MM.1S (cell line): Measurements from ENCODE around the gene S100A8.

Experiments
- DNase-seq: peaks from one replicate; pipeline ENCODE4 v3.0.0-alpha.2; 2015
- H2AFZ ChIP-seq: fragments of 300-600 bp; sonication (generic); 2 replicates; pipeline ENCODE4 v1.6.0; 2016; ENCODE audit warnings: antibody characterized with exemption, low read length
- H3F3A ChIP-seq: fragments of 300-600 bp; sonication (generic); 2 replicates; pipeline ENCODE4 v1.6.1; 2016; ENCODE audit warnings: mild to moderate bottlenecking, antibody characterized with exemption, low read length, moderate library complexity, mixed read lengths; ENCODE audit not compliant: insufficient read depth
- H3K27ac ChIP-seq: fragments of 300-600 bp; sonication (generic); 2 replicates; pipeline ENCODE4 v1.5.1; 2016; ENCODE audit warnings: mild to moderate bottlenecking, low read length
- H3K27me3 ChIP-seq: fragments of 300-600 bp; sonication (generic); replicated peaks from 2 replicates; pipeline ENCODE4 v1.6.0; 2016; ENCODE audit warnings: low read length; ENCODE audit not compliant: insufficient read depth
- H3K36me3 ChIP-seq: fragments of 300-600 bp; sonication (generic); replicated peaks from 2 replicates; pipeline ENCODE4 v1.6.1; 2016; ENCODE audit warnings: mild to moderate bottlenecking, low read length, mixed read lengths; ENCODE audit not compliant: insufficient read depth
- H3K4me1 ChIP-seq: fragments of 300-600 bp; sonication (generic); 2 replicates; pipeline ENCODE4 v1.6.1; 2016; ENCODE audit warnings: low read length, mixed read lengths
- H3K4me2 ChIP-seq: fragments of 300-600 bp; sonication (generic); 2 replicates; pipeline ENCODE4 v1.6.0; 2016; ENCODE audit warnings: low read depth, low read length
- H3K4me3 ChIP-seq: fragments of 300-600 bp; sonication (generic); 2 replicates; pipeline ENCODE4 v1.5.1; 2016; ENCODE audit warnings: low read length, mixed read lengths
- H3K79me2 ChIP-seq: fragments of 300-600 bp; sonication (generic); 2 replicates; pipeline ENCODE4 v1.6.1; 2016; ENCODE audit warnings: mixed run types, low read length, mixed read lengths
- H3K9ac ChIP-seq: fragments of 300-600 bp; sonication (generic); 2 replicates; pipeline ENCODE4 v1.6.1; 2016; ENCODE audit warnings: low read length, mixed read lengths
- H3K9me2 ChIP-seq: fragments of 300-600 bp; sonication (generic); replicated peaks from 2 replicates; pipeline ENCODE4 v1.6.1; 2016; ENCODE audit warnings: mild to moderate bottlenecking, low read length, mixed read lengths; ENCODE audit not compliant: insufficient read depth
- H3K9me3 ChIP-seq: fragments of 300-600 bp; sonication (generic); replicated peaks from 2 replicates; pipeline ENCODE4 v1.6.1; 2016; ENCODE audit warnings: mild to moderate bottlenecking, low read length, mixed read lengths; ENCODE audit not compliant: insufficient read depth
- H4K20me1 ChIP-seq: fragments of 300-600 bp; sonication (generic); 2 replicates; pipeline ENCODE4 v1.6.1; 2016; ENCODE audit warnings: mild to moderate bottlenecking, low read length, moderate library complexity, mixed read lengths; ENCODE audit not compliant: insufficient read depth
- EZH2 ChIP-seq: fragments of 300-600 bp; sonication (generic); optimal IDR thresholded peaks from 2 replicates; pipeline ENCODE3; 2017; ENCODE audit warnings: low read depth, mild to moderate bottlenecking, antibody characterized with exemption, low read length, mixed read lengths
- EZH2phosphoT487 ChIP-seq: fragments of 300-600 bp; sonication (generic); IDR thresholded peaks from 2 replicates; pipeline ENCODE4 v1.6.1; 2018; ENCODE audit warnings: antibody characterized with exemption, low read length
- TF ChIP-seq, protein P1 (sequence below): fragments of 300-600 bp; sonication (generic); IDR thresholded peaks from 2 replicates; pipeline ENCODE4 v1.5.1; 2016; ENCODE audit warnings: antibody characterized with exemption, low read length, mixed read lengths

Gene S100A8

DNA sequence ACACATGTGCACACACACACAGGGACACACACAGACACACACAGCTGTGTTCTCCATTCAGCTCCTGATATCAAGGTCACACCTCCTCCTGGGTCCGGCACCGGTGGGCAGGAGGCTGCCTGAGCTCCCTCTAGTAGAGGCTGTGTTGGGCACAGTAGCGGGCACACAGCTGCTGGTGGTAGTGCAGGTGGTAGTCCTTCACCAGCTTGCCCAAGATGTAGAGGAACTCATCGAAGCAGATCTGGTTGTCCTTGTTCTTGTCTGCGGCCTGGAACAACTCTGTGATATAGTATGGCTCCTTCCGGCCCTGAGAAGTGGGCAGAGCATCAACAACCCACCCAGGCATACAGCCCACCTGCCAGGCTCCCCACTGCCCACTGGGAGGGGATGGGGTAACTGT, 5.6 kb upstream of the S100A8 start:
- H3K9ac ChIP-seq: no peak overlapping the region
- no peak overlapping the region for H3K4me2 ChIP-seq
- H4K20me1 ChIP-seq: no peaks in the 10 kb centered on the region
- no peaks in the 10 kb centered on the region for H3F3A ChIP-seq
- H2AFZ ChIP-seq: no peak overlapping the region
- no peaks in the 10 kb centered on the region for H3K9me2 ChIP-seq
- no peaks in the 10 kb centered on the region for H3K79me2 ChIP-seq
- no peaks in the 10 kb centered on the region for H3K9me3 ChIP-seq
- H3K4me3 ChIP-seq: no peak overlapping the region
- H3K27ac ChIP-seq: no peak overlapping the region
- H3K36me3 ChIP-seq: no peaks in the 10 kb centered on the region
- H3K4me1 ChIP-seq: no peaks in the 10 kb centered on the region
- DNase-seq: no peak
- no peak for TF ChIP-seq EZH2phosphoT487
- TF ChIP-seq, protein P1, sequence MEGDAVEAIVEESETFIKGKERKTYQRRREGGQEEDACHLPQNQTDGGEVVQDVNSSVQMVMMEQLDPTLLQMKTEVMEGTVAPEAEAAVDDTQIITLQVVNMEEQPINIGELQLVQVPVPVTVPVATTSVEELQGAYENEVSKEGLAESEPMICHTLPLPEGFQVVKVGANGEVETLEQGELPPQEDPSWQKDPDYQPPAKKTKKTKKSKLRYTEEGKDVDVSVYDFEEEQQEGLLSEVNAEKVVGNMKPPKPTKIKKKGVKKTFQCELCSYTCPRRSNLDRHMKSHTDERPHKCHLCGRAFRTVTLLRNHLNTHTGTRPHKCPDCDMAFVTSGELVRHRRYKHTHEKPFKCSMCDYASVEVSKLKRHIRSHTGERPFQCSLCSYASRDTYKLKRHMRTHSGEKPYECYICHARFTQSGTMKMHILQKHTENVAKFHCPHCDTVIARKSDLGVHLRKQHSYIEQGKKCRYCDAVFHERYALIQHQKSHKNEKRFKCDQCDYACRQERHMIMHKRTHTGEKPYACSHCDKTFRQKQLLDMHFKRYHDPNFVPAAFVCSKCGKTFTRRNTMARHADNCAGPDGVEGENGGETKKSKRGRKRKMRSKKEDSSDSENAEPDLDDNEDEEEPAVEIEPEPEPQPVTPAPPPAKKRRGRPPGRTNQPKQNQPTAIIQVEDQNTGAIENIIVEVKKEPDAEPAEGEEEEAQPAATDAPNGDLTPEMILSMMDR: no peak
- no peak for TF ChIP-seq EZH2
- peaks cover 14% of the 10 kb centered on the region for H3K27me3 ChIP-seq

DNA sequence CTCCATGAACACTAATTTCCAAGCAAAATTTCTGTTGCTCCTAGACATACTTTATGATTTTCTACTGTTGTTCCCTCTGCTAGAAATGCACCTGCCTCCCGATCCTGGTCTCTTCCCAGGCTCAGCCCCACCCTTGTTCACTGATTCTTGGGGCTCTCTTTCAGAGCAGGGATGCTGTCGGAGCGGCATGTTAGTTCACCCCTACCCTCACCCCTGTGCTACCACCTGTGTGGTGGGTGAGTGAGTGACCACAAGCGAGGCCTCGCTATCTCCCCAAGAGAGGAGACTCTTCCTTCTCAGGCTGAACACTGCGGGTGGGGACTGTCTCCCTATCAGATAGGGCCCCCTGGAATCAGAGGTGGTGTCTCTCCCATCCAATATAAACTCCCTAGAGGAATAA, 4.9 kb upstream of the S100A8 start:
- no peaks in the 10 kb centered on the region for H3K4me1 ChIP-seq
- no peak overlapping the region for H3K27ac ChIP-seq
- H4K20me1 ChIP-seq: no peaks in the 10 kb centered on the region
- H3K9ac ChIP-seq: no peak overlapping the region
- DNase-seq: no peak
- H3K4me3 ChIP-seq: no peak overlapping the region
- no peaks in the 10 kb centered on the region for H3K9me3 ChIP-seq
- H3K79me2 ChIP-seq: no peaks in the 10 kb centered on the region
- peaks cover 16% of the 10 kb centered on the region for H3K27me3 ChIP-seq
- no peak overlapping the region for H2AFZ ChIP-seq
- TF ChIP-seq, protein P1: no peak
- TF ChIP-seq EZH2phosphoT487: no peak
- no peak for TF ChIP-seq EZH2
- no peaks in the 10 kb centered on the region for H3K9me2 ChIP-seq
- no peaks in the 10 kb centered on the region for H3F3A ChIP-seq
- H3K36me3 ChIP-seq: no peaks in the 10 kb centered on the region
- H3K4me2 ChIP-seq: no peak overlapping the region

DNA sequence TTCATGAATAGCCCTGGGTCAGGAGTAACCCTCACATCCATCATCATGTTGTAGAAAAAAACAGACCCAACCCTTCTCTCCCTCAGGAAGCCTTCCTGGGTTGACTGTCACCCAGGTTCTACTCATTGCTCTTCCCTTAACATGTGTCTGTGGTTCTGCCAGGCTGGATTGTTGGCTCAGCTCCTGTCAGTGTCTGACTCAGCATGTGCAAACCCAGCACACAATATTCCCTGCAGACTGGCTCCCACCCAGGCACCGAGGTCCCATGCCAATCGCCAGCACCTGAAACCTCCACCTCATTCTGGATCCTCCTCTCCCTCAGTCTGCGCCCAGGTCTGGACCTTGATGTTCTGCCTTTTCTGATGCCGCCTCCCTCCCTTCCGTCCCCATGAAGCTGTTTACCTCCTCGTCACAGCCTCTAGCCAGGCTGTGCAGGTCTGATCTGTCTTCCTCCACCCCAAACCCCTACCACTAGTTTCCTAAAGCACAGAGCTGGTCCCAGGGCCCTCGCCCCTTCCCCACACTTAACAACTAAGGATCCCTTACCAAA, 4.3 kb upstream of the S100A8 start:
- no peaks in the 10 kb centered on the region for H3K4me1 ChIP-seq
- H2AFZ ChIP-seq: no peak overlapping the region
- DNase-seq: no peak
- H3K4me2 ChIP-seq: no peak overlapping the region
- H3K9me2 ChIP-seq: no peaks in the 10 kb centered on the region
- no peak overlapping the region for H3K4me3 ChIP-seq
- no peaks in the 10 kb centered on the region for H4K20me1 ChIP-seq
- TF ChIP-seq EZH2phosphoT487 (no peak), EZH2 (no peak)
- TF ChIP-seq, protein P1: no peak
- H3K79me2 ChIP-seq: no peaks in the 10 kb centered on the region
- peaks cover 16% of the 10 kb centered on the region for H3K27me3 ChIP-seq
- no peaks in the 10 kb centered on the region for H3K9me3 ChIP-seq
- no peaks in the 10 kb centered on the region for H3K36me3 ChIP-seq
- H3F3A ChIP-seq: no peaks in the 10 kb centered on the region
- H3K9ac ChIP-seq: no peak overlapping the region
- H3K27ac ChIP-seq: no peak overlapping the region
